ENCODE measurements around the gene CCR8. TPM values are rescaled to one million over a fixed set of nuclear protein-coding genes. Genes with fewer than 3 reads are reported as not detected.

CCR8 gene
- total RNA-seq, 1 donor from 2014 or later = not detected

GRCh38 chr3:39330824-39331223 is 1.3 kb downstream of the CCR8 start:
- Mint-ChIP-seq H3K4me3 (ENCODE audit: low read depth) (no peak overlapping the region), H3K27ac (no peak overlapping the region)
- DNase-seq (ENCODE audit: low spot score, unreplicated experiment) = no peak

GRCh38 chr3:39332525-39332924 is 3.0 kb downstream of the CCR8 start:
- Mint-ChIP-seq H3K27ac (no peak overlapping the region), H3K27me3 (peaks cover 3% of the 10 kb centered on the region), H3K36me3 (ENCODE audit: insufficient read depth) (no peaks in the 10 kb centered on the region), H3K4me3 (ENCODE audit: low read depth) (no peak overlapping the region), H3K9me3 (ENCODE audit: low read depth) (no peaks in the 10 kb centered on the region), H3K4me1 (ENCODE audit: low read depth) (no peaks in the 10 kb centered on the region)
- TF ChIP-seq CTCF (IDR thresholded peaks at IDR 0.05; ENCODE audit: unreplicated experiment) = no peak
- no peak for DNase-seq (ENCODE audit: low spot score, unreplicated experiment)

More at GRCh38 chr3:39330824-39331223, 1.3 kb downstream of the CCR8 start:
- H3K4me1 Mint-ChIP-seq (ENCODE audit: low read depth) = no peaks in the 10 kb centered on the region
- no peaks in the 10 kb centered on the region for H3K9me3 Mint-ChIP-seq (ENCODE audit: low read depth)
- H3K36me3 Mint-ChIP-seq (ENCODE audit: insufficient read depth) = no peaks in the 10 kb centered on the region
- TF ChIP-seq CTCF (IDR thresholded peaks at IDR 0.05; ENCODE audit: unreplicated experiment) = no peak
- peaks cover 6% of the 10 kb centered on the region for H3K27me3 Mint-ChIP-seq

GRCh38 chr3:39333607-39334006 is 4.1 kb downstream of the CCR8 start:
- no peak overlapping the region for H3K4me3 Mint-ChIP-seq (ENCODE audit: low read depth)
- peaks cover 3% of the 10 kb centered on the region for H3K27me3 Mint-ChIP-seq
- H3K9me3 Mint-ChIP-seq (ENCODE audit: low read depth) = no peaks in the 10 kb centered on the region
- TF ChIP-seq CTCF (IDR thresholded peaks at IDR 0.05; ENCODE audit: unreplicated experiment) = no peak
- H3K27ac Mint-ChIP-seq = no peak overlapping the region
- no peaks in the 10 kb centered on the region for H3K4me1 Mint-ChIP-seq (ENCODE audit: low read depth)
- DNase-seq (ENCODE audit: low spot score, unreplicated experiment) = no peak
- H3K36me3 Mint-ChIP-seq (ENCODE audit: insufficient read depth) = no peaks in the 10 kb centered on the region

- peaks cover 3% of the 10 kb centered on the region for H3K27me3 Mint-ChIP-seq
- no peak for TF ChIP-seq CTCF (IDR thresholded peaks at IDR 0.05; ENCODE audit: unreplicated experiment)
- no peaks in the 10 kb centered on the region for H3K36me3 Mint-ChIP-seq (ENCODE audit: insufficient read depth)
- H3K4me3 Mint-ChIP-seq (ENCODE audit: low read depth) = no peak overlapping the region
- H3K27ac Mint-ChIP-seq = no peak overlapping the region
- H3K4me1 Mint-ChIP-seq (ENCODE audit: low read depth) = no peaks in the 10 kb centered on the region
- DNase-seq (ENCODE audit: low spot score, unreplicated experiment) = no peak
- no peaks in the 10 kb centered on the region for H3K9me3 Mint-ChIP-seq (ENCODE audit: low read depth)
These were observed 4.7 kb downstream of the CCR8 start for GRCh38 chr3:39334205-39334604.

GRCh38 chr3:39338201-39338600 is 8.7 kb downstream of the CCR8 start:
- no peaks in the 10 kb centered on the region for H3K36me3 Mint-ChIP-seq (ENCODE audit: insufficient read depth)
- no peaks in the 10 kb centered on the region for H3K27me3 Mint-ChIP-seq
- H3K4me3 Mint-ChIP-seq (ENCODE audit: low read depth) = no peak overlapping the region
- H3K9me3 Mint-ChIP-seq (ENCODE audit: low read depth) = no peaks in the 10 kb centered on the region
- no peak for DNase-seq (ENCODE audit: low spot score, unreplicated experiment)
- no peak overlapping the region for H3K27ac Mint-ChIP-seq
- TF ChIP-seq CTCF (IDR thresholded peaks at IDR 0.05; ENCODE audit: unreplicated experiment) = no peak
- peaks cover 2% of the 10 kb centered on the region for H3K4me1 Mint-ChIP-seq (ENCODE audit: low read depth)
